KG1 (cell line): Measurements from ENCODE around the gene TIMM29.
"Not testable (repeated sequence)": the region's sequence is repeated elsewhere in the genome, so short reads cannot be mapped to it uniquely, and the experiment has no call there.

Experiments used
- DNase-seq: peaks from one replicate; lab custom pipeline; 2025; lab: John Stamatoyannopoulos, UW

The TIMM29 gene

DNA sequence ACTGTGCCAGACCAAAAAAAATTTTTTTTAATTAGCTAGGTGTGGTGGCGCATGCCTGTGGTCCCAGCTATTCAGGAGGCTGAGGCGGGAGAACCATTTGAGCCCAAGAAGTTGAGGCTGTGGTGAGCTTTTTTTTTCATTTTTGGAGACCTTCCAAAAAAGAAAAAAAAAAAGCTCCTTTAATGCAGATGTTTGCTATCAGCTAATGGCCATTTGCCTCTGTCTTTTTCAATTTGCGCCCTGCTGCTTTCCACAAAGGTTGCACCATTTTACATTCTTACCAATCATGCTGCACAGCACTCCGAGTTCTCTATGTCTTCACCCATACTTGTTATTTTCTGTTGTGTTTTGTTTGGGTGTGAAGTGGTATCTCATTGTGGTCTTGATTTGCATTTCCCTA, 16.7 kb downstream of the TIMM29 start:
- DNase-seq: no peak

DNA sequence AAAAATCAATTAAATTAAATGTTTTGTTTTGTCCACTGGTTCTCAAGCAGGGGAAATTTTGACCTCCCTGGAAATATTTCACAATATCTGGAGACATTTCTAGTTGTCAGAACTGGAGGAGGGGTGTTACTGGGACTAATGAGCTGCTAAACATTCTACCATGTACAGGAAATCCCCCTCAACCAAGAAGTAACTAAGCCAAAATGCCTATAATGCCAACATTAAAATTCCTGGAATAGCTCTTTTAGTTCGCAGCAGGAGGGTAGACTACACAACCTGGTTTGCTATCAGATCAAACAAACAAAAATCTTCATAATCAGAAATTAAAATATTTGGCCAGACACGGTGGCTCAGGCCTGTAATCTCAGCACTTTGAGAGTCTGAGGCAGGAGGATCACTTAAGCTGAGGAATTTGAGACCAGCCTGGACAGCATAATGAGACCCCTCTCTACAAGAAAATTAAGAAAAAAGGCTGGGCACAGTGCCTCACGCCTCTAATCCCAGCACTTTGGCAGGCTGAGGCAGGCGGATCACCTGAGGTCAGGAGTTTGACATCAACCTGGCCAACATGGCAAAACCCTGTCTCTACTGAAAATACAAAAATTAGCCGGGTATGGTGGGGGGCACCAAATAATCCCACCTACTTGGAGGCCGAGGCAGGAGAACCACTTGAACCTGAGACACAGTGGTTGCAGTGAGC, 18.5 kb downstream of the TIMM29 start:
- DNase-seq: no peak

DNA sequence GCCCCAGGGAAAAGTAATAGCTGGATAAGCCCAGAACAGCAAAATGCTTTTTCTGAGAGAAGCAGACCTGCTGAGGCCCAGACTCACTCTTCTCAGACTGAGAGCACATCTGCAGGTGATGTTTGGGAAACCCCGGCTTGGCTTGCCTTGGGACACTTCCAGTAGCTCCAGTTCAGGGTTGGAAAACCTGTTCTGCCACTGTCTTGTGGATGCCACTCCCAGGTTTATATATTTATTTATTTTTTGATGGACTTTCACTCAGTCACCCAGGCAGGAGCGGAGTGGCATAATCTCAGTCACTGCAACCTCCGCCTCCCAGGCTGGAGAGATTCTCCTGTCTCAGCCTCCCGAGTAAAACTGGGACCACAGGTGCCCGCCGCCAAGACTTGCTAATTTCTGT, 24.2 kb downstream of the TIMM29 start:
- DNase-seq: no peak

DNA sequence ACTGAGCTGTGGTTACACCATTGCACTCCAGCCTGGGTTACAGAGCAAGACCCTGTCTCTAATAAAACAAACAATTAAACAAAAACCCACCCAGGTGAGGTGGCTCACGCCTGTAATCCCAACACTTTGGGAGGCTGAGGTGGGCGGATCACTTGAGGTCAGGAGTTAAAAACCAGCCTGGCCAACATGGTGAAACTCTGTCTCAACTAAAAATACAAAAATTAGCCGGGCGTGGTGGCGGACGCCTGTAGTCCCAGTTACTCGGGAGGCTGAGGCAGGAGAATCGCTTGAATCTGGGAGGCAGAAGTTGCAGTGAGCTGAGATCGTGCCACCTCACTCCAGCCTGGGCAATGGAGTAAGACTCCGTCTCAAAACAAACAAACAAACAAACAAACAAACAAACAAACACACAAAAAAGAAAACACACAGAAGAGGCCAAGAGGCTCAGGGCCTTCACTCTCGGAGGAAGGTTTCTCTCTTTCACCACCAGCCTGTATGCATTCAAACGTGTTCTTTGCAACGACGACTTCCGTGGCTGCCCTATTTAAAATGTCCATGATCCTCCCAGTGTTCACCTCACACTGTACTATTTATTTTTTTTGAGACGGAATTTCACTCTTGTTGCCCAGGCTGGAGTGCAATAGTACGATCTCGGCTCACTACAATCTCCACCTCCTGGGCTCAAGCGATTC, 30.8 kb downstream of the TIMM29 start:
- not testable (repeated sequence) for DNase-seq

DNA sequence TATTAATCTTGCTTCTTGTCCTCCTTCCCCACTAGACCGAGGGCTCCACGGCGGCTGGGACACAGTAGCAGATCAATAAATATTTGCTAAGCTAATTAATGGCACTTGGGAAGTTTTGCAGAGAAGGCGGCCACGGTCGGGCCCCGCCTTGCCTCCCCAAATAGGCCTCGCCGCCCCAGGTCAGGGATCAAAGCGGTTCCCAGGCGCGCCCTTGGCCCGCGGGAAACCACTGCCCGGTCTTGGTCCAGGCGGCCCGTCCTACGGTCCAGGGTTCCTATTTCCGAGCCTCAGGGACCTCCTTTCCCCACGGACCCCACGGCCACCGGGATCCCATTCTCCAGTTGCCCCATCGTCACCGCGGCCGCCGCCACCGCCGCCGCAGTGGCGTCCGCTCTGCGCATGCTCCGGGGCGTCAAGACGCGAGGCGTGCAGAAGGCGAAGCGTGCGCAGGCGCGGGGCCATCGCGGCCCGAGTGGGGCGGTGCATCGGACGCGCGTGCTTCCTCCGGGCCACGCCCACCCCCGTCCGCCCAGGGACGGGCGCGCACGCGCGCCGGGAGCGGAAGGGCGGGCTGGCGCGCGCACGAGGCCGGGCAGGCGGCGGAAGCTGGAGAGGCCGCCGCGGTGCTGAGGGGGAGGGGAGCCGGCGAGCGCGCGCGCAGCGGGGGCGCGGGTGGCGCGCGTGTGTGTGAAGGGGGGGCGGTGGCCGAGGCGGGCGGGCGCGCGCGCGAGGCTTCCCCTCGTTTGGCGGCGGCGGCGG, 31.9 kb downstream of the TIMM29 start, which contains the start of gene SMARCA4:
SMARCA4 (plus strand) TSS at position 717 of the 759 bp plus-strand sequence. CDS start 23,122 bp downstream, outside the sequence.
- DNase-seq: peak; percentile 95

DNA sequence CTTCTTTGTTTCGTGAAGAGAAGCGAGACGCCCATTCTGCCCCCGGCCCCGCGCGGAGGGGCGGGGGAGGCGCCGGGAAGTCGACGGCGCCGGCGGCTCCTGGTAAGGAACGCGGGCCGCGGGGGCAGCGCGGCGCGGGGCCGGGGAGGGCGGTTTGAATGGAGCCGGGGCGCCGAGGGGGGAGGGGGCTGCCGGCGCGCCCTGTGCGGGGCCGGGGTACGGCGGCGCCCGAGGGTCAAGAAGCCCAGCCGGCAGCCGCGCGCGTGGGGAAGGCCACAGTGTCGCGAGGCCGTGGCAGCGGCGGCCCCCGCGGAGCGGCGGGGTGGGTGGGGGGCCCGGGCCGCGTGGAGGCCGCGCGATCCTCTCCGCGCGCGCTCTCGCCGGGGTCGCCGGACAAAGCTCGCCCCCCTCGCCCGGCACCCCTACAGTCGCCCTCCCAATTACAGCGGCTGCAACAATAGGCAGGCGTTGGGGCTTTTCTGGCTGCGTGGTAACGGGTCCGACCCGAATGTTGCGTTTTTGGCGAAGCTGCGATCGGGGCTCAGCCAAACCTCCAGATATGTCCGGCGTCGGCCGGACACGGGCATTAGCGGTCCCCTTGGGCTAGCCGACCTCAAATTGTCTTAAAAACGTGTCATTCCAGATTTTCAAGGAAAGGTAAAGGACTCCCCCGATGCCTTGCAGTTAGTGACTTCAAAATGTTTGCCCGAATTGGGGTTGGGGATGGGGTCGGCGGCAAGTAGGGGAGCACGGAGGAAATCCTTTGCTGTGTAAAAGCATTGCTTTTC, 32.7 kb downstream of the TIMM29 start:
- no peak for DNase-seq

DNA sequence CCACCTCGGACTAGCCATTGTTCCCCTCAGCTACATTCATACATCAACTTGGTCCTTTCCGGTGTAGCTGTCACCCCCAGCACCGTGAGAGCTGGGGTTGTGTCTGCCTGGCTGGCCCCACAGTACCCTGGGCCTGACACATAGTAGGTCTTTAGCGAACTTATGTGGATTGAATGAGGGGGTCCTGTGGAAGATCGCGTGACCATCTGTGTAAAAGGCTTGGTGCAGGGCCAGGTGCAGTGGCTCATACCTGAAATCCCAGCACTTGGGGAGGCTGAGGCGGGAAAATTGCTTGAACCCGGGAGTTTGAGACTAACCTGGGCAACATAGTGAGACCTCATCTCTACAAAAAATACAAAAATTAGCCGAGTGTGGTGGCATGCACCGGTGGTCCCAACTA, 34.3 kb downstream of the TIMM29 start:
- DNase-seq: no peak

DNA sequence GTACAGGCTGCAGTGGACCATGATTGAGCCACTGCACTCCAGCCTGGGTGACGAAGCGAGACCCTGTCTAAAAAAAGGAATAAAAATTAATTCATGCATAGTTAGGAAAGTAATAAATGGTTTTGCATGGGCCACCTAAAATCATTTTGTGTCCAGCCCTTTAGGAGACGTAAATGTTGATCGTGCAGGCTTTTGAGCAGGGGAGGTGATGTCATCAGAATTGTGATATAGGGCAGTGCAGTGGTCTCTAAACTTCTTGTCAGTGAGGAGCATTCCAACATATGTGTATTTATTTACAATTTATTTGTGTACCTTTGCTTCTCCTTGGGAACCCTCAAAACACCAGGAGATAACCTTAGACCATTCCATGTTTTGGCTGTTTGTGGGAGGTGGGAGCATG, 35.3 kb downstream of the TIMM29 start:
- no peak for DNase-seq

DNA sequence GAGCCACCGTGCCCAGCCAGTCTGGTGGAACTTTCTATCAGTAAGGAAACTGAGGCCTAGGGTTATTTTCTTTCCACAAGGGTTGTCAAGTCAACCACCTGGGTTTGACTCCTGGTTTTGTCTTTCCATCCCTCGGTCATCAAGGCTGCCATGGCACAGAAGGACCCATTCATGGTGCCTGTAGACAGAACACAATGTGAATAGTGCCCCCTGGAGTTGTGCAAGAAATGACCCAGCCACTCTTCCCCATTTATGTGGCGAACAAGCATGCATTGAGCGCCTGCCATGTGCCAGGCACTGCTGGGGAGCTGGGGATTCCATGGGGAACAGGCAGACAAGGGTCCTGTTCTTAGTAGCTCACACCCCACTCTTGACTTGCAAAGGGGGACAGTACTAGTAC, 36.3 kb downstream of the TIMM29 start:
- no peak for DNase-seq

DNA sequence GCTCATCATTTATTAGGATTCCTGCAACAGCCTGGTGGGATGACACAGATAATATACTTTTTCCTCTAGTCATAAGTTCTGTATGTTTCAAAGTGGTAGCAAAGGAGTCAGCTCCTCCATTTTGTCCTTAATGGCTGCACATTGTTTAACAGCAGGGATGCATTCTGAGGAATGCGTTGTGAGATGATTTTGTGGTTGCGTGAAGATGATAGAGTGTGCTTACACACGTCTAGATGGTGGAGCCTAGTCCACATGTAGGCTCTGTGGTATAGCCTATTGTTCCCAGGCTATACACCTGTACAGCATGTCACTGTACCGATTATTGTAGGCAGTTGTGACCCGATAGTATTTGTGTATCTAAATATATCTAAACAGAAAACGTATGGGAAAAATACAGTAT, 36.8 kb downstream of the TIMM29 start:
- no peak for DNase-seq

DNA sequence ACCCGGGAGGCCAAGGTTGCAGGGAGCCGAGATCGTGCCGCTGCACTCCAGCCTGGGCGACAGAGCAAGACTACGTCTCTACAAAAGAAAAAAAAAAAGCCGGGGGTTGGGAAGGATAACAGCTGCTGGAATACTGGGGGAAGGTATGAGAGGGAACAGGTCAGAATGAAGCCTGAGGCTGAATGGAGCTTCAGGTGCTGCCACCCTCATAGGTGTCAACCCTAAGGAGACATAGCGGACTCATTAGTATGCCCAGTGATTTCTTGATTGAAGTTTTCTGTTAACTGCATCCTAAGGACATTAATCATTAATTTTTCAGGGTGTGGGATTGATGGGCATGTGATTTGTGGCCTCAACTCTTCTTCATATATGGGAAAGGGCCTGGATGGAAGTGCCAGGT, 38.2 kb downstream of the TIMM29 start:
- DNase-seq: no peak

DNA sequence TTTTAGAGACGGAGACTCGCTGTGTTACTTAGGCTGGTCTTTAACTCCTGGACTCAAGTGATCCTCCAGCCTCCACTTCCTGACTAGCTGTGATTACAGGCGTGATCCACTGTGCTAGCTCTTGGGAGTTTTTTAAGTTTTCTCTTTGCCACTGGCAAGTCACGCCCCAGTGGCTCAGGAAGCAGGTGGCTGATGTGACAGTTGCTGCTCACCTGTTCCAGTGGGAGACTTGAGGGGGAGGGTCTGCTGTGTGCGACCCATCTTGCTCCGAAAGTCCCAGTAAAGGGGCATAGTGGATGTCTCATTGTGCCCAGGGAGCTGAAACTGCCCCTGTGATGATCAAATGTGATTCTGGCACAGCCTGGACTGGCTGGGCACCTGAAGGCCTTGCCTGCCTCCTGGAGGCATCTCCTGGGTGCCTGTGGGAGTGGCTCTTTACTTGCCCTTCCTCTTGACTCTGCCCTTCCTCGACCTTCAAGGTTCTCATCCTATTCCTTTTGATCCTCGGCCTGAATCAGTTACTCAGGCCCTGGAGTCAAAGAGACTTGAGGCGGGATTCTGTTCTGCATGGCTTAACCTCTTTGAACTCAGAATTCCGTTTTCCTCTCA, 40.0 kb downstream of the TIMM29 start:
- DNase-seq: no peak

DNA sequence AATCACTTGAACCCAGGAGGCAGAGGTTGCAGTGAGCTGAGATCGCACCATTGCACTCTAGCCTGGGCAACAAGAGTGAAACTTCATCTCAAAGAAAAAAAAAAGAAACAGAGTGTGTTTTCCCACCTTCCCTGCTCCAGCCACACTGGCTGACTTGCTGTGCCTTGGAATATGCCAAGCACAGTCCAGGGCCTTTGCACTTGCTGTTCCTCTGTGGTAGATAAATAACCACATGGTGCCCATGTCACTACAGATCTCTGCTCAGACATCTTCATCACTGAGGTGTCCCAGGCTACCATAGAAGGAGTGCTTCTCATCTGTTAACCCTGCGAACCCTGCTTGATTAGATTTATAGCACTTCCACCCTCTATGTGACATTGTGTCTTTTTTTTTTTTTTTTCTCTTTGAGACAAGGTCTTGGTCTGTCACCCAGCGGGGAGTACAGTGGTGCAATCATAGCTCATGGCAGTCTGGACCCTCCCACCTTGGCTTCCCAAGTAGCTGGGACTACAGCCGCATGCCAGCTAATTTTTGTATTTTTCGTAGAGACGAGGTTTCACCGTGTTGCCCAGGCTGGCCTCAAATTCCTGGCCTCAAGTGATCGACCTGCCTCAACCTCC, 42.6 kb downstream of the TIMM29 start:
- DNase-seq: no peak

DNA sequence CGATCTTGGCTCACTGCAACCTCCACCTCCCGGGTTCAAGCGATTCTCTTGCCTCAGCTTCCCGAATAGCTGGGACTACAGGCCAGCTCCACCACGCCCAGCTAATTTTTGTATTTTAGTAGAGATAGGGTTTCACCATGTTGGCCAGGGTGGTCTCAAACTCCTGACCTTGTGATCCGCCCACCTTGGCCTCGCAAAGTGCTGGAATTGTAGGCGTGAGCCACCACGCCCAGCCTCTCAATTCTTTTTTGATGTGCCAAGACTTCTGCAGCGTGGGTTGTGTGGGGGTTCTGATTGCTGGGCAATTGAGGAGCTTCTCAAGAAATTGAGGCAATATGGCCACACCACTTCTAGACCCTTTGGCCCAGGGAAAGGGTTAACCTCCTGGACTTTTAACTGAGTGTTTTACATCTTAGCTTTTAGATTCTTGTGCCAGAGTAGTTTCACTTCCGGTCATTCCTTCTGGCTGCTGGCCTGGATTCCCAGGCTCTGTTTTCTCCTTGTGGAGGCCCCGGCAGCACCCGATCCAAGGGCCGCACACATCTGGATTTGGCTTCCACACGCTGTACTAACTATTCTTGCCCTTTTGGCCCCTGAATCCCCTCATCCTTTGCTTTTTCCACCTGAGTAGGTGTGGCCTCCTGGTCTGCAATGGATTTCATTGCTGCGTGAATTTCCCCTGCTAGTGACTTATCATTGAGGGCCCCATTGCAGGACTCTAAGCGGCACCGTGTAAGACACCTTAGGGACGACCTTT, 46.9 kb downstream of the TIMM29 start:
- no peak for DNase-seq

DNA sequence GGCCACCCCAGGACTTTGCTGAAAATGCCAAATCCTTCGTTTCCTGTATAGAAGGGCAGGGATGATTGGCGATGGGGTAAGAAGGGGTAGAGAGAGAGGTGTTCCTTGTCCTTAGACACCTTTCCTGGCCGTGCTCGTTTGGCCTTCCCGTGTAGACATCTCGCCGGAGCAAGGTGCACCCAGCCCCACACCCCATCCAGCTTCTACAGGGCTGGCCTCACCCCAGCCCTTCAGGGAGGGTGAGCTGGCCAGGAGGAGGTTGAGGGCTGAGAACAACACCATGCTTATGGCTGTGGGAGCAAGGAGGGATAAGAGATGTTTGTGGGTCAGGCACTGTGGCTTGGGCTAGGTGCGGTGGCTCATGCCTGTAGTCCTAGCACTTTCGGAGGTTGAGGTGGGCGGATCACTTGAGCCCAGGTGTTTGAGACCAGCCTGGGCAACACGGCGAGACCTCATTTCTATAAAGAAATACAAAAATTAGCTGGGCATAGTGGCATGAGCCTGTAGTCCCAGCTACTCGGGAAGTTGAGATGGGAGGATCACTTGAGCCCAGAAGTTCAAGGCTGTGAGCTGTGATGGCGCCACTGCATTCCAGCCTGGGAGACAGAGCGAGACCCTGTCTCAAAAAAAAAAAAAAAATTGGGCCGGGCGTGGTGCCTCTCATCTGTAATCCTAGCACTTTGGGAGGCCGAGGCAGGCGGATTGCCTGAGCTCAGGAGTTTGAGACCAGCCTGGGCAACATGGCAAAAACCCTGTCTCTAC, 47.7 kb downstream of the TIMM29 start:
- no peak for DNase-seq

DNA sequence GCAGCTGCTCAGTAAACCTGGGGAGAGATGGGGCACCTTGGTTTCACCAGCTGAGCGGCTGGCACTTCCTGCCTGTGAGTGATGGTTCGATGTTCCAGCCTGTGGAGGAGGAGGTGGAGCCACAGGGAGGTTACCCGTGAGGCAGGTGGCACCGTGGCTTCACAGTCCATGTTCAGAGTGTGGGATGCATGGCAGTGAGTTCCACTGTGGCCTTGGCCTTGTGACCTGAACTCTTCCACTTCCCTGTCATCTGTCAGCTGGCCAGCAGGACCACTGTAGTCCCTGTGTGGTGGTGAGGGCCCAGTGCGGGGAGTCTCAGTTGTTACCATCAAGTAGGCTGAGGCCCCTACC, 49.1 kb downstream of the TIMM29 start:
- DNase-seq: no peak
